Measurements from ENCODE around the gene ENAH.
"Not testable (repeated sequence)": the region's sequence is repeated elsewhere in the genome, so short reads cannot be mapped to it uniquely, and the experiment has no call there.

The ENAH gene

GRCh38 chr1:225520587-225521227 is 132.2 kb downstream of the ENAH start:
- DNase-seq = no peak

GRCh38 chr1:225519166-225519863 is 133.6 kb downstream of the ENAH start:
- no peak for DNase-seq

GRCh38 chr1:225517697-225518096 is 135.2 kb downstream of the ENAH start:
- no peak for DNase-seq

- DNase-seq = no peak
Measured at GRCh38 chr1:225517221-225517620, 135.7 kb downstream of the ENAH start.

GRCh38 chr1:225514671-225515081 is 138.2 kb downstream of the ENAH start:
- no peak for DNase-seq

GRCh38 chr1:225513576-225513975 is 139.3 kb downstream of the ENAH start:
- not testable (repeated sequence) for DNase-seq

GRCh38 chr1:225511828-225512381 is 141.0 kb downstream of the ENAH start:
- DNase-seq = no peak

- DNase-seq = not testable (repeated sequence)
Measured at GRCh38 chr1:225510740-225511139, 142.2 kb downstream of the ENAH start.

GRCh38 chr1:225509770-225510169 is 143.2 kb downstream of the ENAH start:
- DNase-seq = no peak

- DNase-seq = no peak
Measured at GRCh38 chr1:225509376-225509707, 143.6 kb downstream of the ENAH start.

GRCh38 chr1:225508538-225509375 is 144.2 kb downstream of the ENAH start:
- DNase-seq = no peak

- DNase-seq = no peak
Measured at GRCh38 chr1:225506727-225507126, 146.2 kb downstream of the ENAH start.

- DNase-seq = no peak
Measured at GRCh38 chr1:225504776-225505175, 148.1 kb downstream of the ENAH start.

GRCh38 chr1:225500624-225501192 is 152.2 kb downstream of the ENAH start:
- no peak for DNase-seq

GRCh38 chr1:225498549-225499136 is 154.3 kb downstream of the ENAH start:
- DNase-seq = no peak

GRCh38 chr1:225494789-225495359 is 158.0 kb downstream of the ENAH start:
- DNase-seq = no peak

GRCh38 chr1:225493591-225494246 is 159.2 kb downstream of the ENAH start:
- DNase-seq = no peak

- DNase-seq = no peak
Measured at GRCh38 chr1:225488676-225489075, 164.2 kb downstream of the ENAH start.

GRCh38 chr1:225486856-225487255 is 166.1 kb downstream of the ENAH start:
- DNase-seq = no peak

- no peak for DNase-seq
Measured at GRCh38 chr1:225485991-225486530, 166.9 kb downstream of the ENAH start.

- DNase-seq = no peak
Measured at GRCh38 chr1:225485226-225485625, 167.7 kb downstream of the ENAH start.

Data from stimulated activated CD4-positive, alpha-beta T cell treated with anti-CD3 and anti-CD28 coated beads, Interleukin-2, amount 100 ng/mL, for 24 hours (primary cell).